H9 (cell line): ENCODE measurements around the gene TMEM150B. TPM values are rescaled to one million over a fixed set of nuclear protein-coding genes. Genes with fewer than 3 reads are reported as not detected.

Experiments used
- DNase-seq: peaks from one replicate; pipeline ENCODE4 v3.0.0-alpha.2; 2017
- H2AFZ ChIP-seq: one replicate; pipeline ENCODE4 v1.6.1; 2013; ENCODE audit warnings: mild to moderate bottlenecking, low read length, control low read depth, moderate library complexity
- H2AK5ac ChIP-seq: 2 replicates; pipeline ENCODE4 v1.6.1; 2013; ENCODE audit warnings: low read length, control low read depth, mixed read lengths; ENCODE audit not compliant: insufficient read length
- H2BK120ac ChIP-seq: one replicate; pipeline ENCODE4 v1.6.1; 2013; ENCODE audit warnings: low read depth, mild to moderate bottlenecking, low read length, control low read depth, inconsistent platforms; ENCODE audit not compliant: poor library complexity, severe bottlenecking
- H2BK12ac ChIP-seq: 2 replicates; pipeline ENCODE4 v1.6.1; 2013; ENCODE audit warnings: low read length, control low read depth, mixed read lengths, low read depth; ENCODE audit not compliant: insufficient read length
- H2BK15ac ChIP-seq: 2 replicates; pipeline ENCODE4 v1.6.1; 2013; ENCODE audit warnings: low read depth, low read length, control low read depth
- H2BK20ac ChIP-seq: one replicate; pipeline ENCODE4 v1.6.1; 2013; ENCODE audit warnings: low read depth, mild to moderate bottlenecking, low read length, control low read depth, inconsistent platforms; ENCODE audit not compliant: poor library complexity, severe bottlenecking
- H2BK5ac ChIP-seq: 2 replicates; pipeline ENCODE4 v1.6.1; 2013; ENCODE audit warnings: low read length, control low read depth, mixed read lengths; ENCODE audit not compliant: insufficient read length
- H3K14ac ChIP-seq: 2 replicates; pipeline ENCODE4 v1.6.1; 2013; ENCODE audit warnings: low read length, control low read depth; ENCODE audit not compliant: insufficient read depth
- H3K18ac ChIP-seq: 2 replicates; pipeline ENCODE4 v1.6.1; 2013; ENCODE audit warnings: low read depth, mild to moderate bottlenecking, mixed read lengths, low read length, control low read depth; ENCODE audit not compliant: insufficient read length
- H3K23ac ChIP-seq: 2 replicates; pipeline ENCODE4 v1.6.1; 2013; ENCODE audit warnings: low read length, control low read depth, mixed read lengths, low read depth; ENCODE audit not compliant: insufficient read length
- H3K23me2 ChIP-seq: 2 replicates; pipeline ENCODE4 v1.6.1; 2013; ENCODE audit warnings: low read depth, mild to moderate bottlenecking, mixed read lengths, low read length, control low read depth; ENCODE audit not compliant: insufficient read length, poor library complexity, severe bottlenecking
- H3K27ac ChIP-seq: 2 replicates; pipeline ENCODE4 v1.5.1; 2013; ENCODE audit warnings: low read length, control low read depth, mixed read lengths, low read depth; ENCODE audit not compliant: insufficient read length
- H3K27me3 ChIP-seq: 2 replicates; pipeline ENCODE4 v1.6.1; 2013; ENCODE audit warnings: low read length, control low read depth, inconsistent platforms; ENCODE audit not compliant: insufficient read depth
- H3K4ac ChIP-seq: 2 replicates; pipeline ENCODE4 v1.6.1; 2013; ENCODE audit warnings: low read depth, mild to moderate bottlenecking, control low read depth, inconsistent platforms, low read length, moderate library complexity
- H3K4me1 ChIP-seq: 2 replicates; pipeline ENCODE4 v1.6.1; 2013; ENCODE audit warnings: low read length, control low read depth, inconsistent platforms; ENCODE audit not compliant: insufficient read depth
- H3K4me2 ChIP-seq: 2 replicates; pipeline ENCODE4 v1.6.1; 2013; ENCODE audit warnings: low read length, control low read depth, mixed read lengths; ENCODE audit not compliant: insufficient read length, insufficient read depth
- H3K56ac ChIP-seq: 2 replicates; pipeline ENCODE4 v1.6.1; 2013; ENCODE audit warnings: low read depth, mild to moderate bottlenecking, mixed read lengths, low read length, control low read depth; ENCODE audit not compliant: insufficient read length
- H3K79me1 ChIP-seq: 2 replicates; pipeline ENCODE4 v1.6.1; 2013; ENCODE audit warnings: low read depth, mild to moderate bottlenecking, moderate library complexity, low read length, control low read depth, inconsistent platforms; ENCODE audit not compliant: insufficient read depth, poor library complexity, severe bottlenecking
- H3K79me2 ChIP-seq: 2 replicates; pipeline ENCODE4 v1.6.1; 2013; ENCODE audit warnings: low read length, control low read depth, inconsistent platforms; ENCODE audit not compliant: insufficient read depth
- H3K9ac ChIP-seq: 2 replicates; pipeline ENCODE4 v1.6.1; 2013; ENCODE audit warnings: low read length, control low read depth, mixed read lengths; ENCODE audit not compliant: insufficient read length; ENCODE audit errors: extremely low read depth
- H3K9me3 ChIP-seq: one replicate; pipeline ENCODE4 v1.6.1; 2013; ENCODE audit warnings: low read depth, low read length, inconsistent platforms; ENCODE audit not compliant: control insufficient read depth
- H3T11ph ChIP-seq: one replicate; pipeline ENCODE4 v1.6.1; 2013; ENCODE audit warnings: mild to moderate bottlenecking, low read length, control low read depth, inconsistent platforms
- H4K20me1 ChIP-seq: one replicate; pipeline ENCODE4 v1.6.1; 2013; ENCODE audit not compliant: control insufficient read depth, insufficient read length, insufficient read depth
- H4K5ac ChIP-seq: 2 replicates; pipeline ENCODE4 v1.6.1; 2013; ENCODE audit warnings: low read depth, mild to moderate bottlenecking, mixed read lengths, low read length, control low read depth; ENCODE audit not compliant: insufficient read length
- H4K8ac ChIP-seq: replicated peaks from 2 replicates; pipeline ENCODE4 v1.6.1; 2013; ENCODE audit warnings: low read length, control low read depth, mixed read lengths, low read depth; ENCODE audit not compliant: insufficient read length
- H4K91ac ChIP-seq: 2 replicates; pipeline ENCODE4 v1.6.1; 2013; ENCODE audit warnings: low read depth, mild to moderate bottlenecking, moderate library complexity, mixed read lengths, low read length, control low read depth; ENCODE audit not compliant: insufficient read length
- H3K27ac Mint-ChIP-seq, 3 experiments: 2 replicates in 2 of 3; 3 replicates in 1 of 3; pipeline ENCODE4 v1.8.0; 2020 to 2021; ENCODE audit warnings: mixed read lengths in 3 of 3, mild to moderate bottlenecking in 1 of 3, moderate library complexity in 1 of 3
- H3K27me3 Mint-ChIP-seq: 2 replicates; pipeline ENCODE4 v1.8.0; 2021; ENCODE audit warnings: low read depth, mild to moderate bottlenecking, moderate library complexity, mixed read lengths
- H3K36me3 Mint-ChIP-seq, 3 experiments: 2 replicates in 2 of 3; 3 replicates in 1 of 3; pipeline ENCODE4 v1.8.0; 2020 to 2021; ENCODE audit warnings: low read depth in 3 of 3, mixed read lengths in 3 of 3; ENCODE audit not compliant: insufficient read depth in 1 of 3
- H3K4me1 Mint-ChIP-seq, 2 experiments: 2 replicates each; pipeline ENCODE4 v1.8.0; 2020; ENCODE audit warnings: mixed read lengths in 2 of 2
- H3K4me3 Mint-ChIP-seq, 2 experiments: 2 replicates in 1 of 2; 3 replicates in 1 of 2; pipeline ENCODE4 v1.8.0; 2020 to 2021; ENCODE audit warnings: mild to moderate bottlenecking in 2 of 2, mixed read lengths in 2 of 2, moderate library complexity in 1 of 2
- H3K9me3 Mint-ChIP-seq, 2 experiments: 2 replicates in 1 of 2; 3 replicates in 1 of 2; pipeline ENCODE4 v1.8.0; 2020; ENCODE audit warnings: mild to moderate bottlenecking in 2 of 2, mixed read lengths in 2 of 2, moderate library complexity in 1 of 2
- WGBS: extraction: QIAGEN DNeasy Blood & Tissue Kit; methylation state at CpG from one replicate; pipeline ENCODE4 v1.1.7; 2013; ENCODE audit warnings: missing lambda C conversion rate, low lambda C conversion rate, mixed read lengths; ENCODE audit not compliant: insufficient read length; ENCODE audit errors: extremely low coverage; 5-methylcytosine and 5-hydroxymethylcytosine counted together
- total RNA-seq: library from RNA; stranded (reverse); gene quantifications from 2 replicates; pipeline ENCODE4 v1.2.1, GENCODE V29; 2021
- TF ChIP-seq, protein P1 (sequence below): fragments of 200-600 bp; sonication (generic); conservative IDR thresholded peaks from 3 replicates; pipeline ENCODE4 v1.8.0; 2021; ENCODE audit warnings: antibody characterized with exemption, mild to moderate bottlenecking

The TMEM150B gene
- total RNA-seq, 1 experiment from 2014 or later: 0.63 TPM

- Histone ChIP-seq H3K27me3 (no peaks in the 10 kb centered on the region; the same call in 1 of the 2 replicates), H4K20me1 (no peaks in the 10 kb centered on the region), H2BK20ac (no peak overlapping the region), H3K18ac (no peak overlapping the region), H2BK120ac (no peak overlapping the region), H3K23ac (no peak overlapping the region), H3K79me1 (no peaks in the 10 kb centered on the region), H3K9ac (no peak overlapping the region), H2BK5ac (peak overlapping the region; percentile 55), H4K5ac (no peak overlapping the region), H4K91ac (no peak overlapping the region), H3K14ac (no peak overlapping the region; the same call in 1 of the 2 replicates), H3K79me2 (no peaks in the 10 kb centered on the region), H3T11ph (no peak overlapping the region), H3K56ac (no peak overlapping the region), H3K27ac (no peak overlapping the region), H3K4ac (no peak overlapping the region), H2AFZ (no peak overlapping the region), H3K9me3 (no peaks in the 10 kb centered on the region), H2BK15ac (no peak overlapping the region), H4K8ac (no peak overlapping the region), H3K4me2 (no peak overlapping the region), H2BK12ac (no peak overlapping the region), H2AK5ac (no peak overlapping the region), H3K4me1 (no peaks in the 10 kb centered on the region), H3K23me2 (no peaks in the 10 kb centered on the region)
- Mint-ChIP-seq H3K27me3 (peaks cover 3% of the 10 kb centered on the region), H3K27ac (peak overlapping the region in 2 of 3 experiments; percentile 44 to 85; a peak in 3 of 7 replicates), H3K4me3 (no peak overlapping the region), H3K36me3 (peaks cover 4 to 10% (median 9%) of the 10 kb centered on the region in 3 experiments; a peak in 5 of 7 replicates), H3K4me1 (peaks cover 3 to 7% of the 10 kb centered on the region in 2 experiments; a peak in 3 of 4 replicates), H3K9me3 (no peaks in the 10 kb centered on the region)
- TF ChIP-seq, protein P1, sequence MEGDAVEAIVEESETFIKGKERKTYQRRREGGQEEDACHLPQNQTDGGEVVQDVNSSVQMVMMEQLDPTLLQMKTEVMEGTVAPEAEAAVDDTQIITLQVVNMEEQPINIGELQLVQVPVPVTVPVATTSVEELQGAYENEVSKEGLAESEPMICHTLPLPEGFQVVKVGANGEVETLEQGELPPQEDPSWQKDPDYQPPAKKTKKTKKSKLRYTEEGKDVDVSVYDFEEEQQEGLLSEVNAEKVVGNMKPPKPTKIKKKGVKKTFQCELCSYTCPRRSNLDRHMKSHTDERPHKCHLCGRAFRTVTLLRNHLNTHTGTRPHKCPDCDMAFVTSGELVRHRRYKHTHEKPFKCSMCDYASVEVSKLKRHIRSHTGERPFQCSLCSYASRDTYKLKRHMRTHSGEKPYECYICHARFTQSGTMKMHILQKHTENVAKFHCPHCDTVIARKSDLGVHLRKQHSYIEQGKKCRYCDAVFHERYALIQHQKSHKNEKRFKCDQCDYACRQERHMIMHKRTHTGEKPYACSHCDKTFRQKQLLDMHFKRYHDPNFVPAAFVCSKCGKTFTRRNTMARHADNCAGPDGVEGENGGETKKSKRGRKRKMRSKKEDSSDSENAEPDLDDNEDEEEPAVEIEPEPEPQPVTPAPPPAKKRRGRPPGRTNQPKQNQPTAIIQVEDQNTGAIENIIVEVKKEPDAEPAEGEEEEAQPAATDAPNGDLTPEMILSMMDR: no peak
- peak; percentile 26 for DNase-seq
- WGBS: no CpG with 5 or more reads among the region's 8 CpGs
These were observed 10.7 kb downstream of the TMEM150B start for GRCh38 chr19:55314396-55314795.
